ENCODE data around the gene INKA1. TPM values are rescaled to one million over a fixed set of nuclear protein-coding genes. Genes with fewer than 3 reads are reported as not detected.
A peak's percentile ranks its signal among the peaks of the same experiment; 100 is the strongest.

INKA1 gene
- total and polyA plus RNA-seq, 7 experiments from 2014 or later = 0.65 to 2.2 (median 1.6) TPM

GRCh38 chr3:49763981-49764380 is 39.1 kb upstream of the INKA1 start:
- Mint-ChIP-seq H3K27ac (no peak overlapping the region), H3K36me3 (peaks cover 0 to 13% (median 3%) of the 10 kb centered on the region in 5 donors), H3K27me3 (no peaks in the 10 kb centered on the region), H3K4me3 (no peak overlapping the region), H3K4me1 (peaks cover 4 to 37% (median 20%) of the 10 kb centered on the region in 7 donors), H3K9me3 (no peaks in the 10 kb centered on the region)
- Histone ChIP-seq H3K27ac (ENCODE audit: low read depth, low read length) (no peak overlapping the region), H3K27me3 (ENCODE audit: control insufficient read depth in 2 of 2, insufficient read depth in 2 of 2, low read length in 2 of 2) (no peaks in the 10 kb centered on the region), H3K4me1 (ENCODE audit: control insufficient read depth in 2 of 2, insufficient read depth in 2 of 2, low read length in 2 of 2) (no peaks in the 10 kb centered on the region), H3K36me3 (ENCODE audit: control insufficient read depth in 2 of 3, insufficient read depth in 3 of 3, low read length in 3 of 3) (no peaks in the 10 kb centered on the region), H3K4me3 (ENCODE audit: low read length) (no peak overlapping the region), H3K9me3 (ENCODE audit: control insufficient read depth in 2 of 3, low read length in 3 of 3) (no peaks in the 10 kb centered on the region)
- intact Hi-C loops (cut with micrococcal nuclease) = no loop called here
- POLR2A ChIA-PET = no interaction called here
- CTCF ChIA-PET = interaction anchor here (0.7 to 1.0 kb wide), 2 partner anchors 91 to 722 kb away, joined by 4 read pairs; no protein-coding TSS in a partner anchor
- no peak for ATAC-seq
- no peak for DNase-seq

DNA sequence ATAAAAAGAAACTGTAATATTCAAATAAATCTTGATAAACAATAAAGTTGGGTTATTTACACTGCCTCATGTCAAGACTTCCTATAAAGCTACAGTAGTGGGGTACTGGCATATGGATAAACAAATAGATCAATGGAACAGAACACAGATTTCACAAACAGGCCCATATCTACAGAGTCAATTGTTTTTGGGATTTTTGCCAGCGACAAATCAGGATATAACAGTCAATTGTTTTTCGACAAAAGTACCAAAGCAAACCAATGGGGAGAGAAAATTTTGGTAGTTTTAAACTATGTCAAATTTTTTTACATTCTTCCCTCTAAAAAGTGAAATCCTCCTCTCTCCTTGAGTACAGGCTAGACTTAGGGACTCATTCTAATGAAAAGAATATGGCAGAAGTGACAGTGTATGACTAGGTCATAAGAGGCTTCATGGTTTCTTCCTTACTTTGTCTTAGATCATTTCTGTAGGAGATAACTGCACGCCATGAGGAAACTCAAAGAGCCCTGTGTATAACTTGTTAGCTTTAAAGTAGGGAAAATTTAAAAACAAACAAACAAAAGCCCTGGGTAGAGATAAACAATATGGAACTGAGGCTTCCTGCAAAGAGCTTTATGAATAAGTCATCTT is 33.7 kb upstream of the INKA1 start:
- Histone ChIP-seq H3K27me3 (ENCODE audit: control insufficient read depth in 2 of 2, insufficient read depth in 2 of 2, low read length in 2 of 2) (no peaks in the 10 kb centered on the region), H3K9me3 (ENCODE audit: control insufficient read depth in 2 of 3, low read length in 3 of 3) (no peaks in the 10 kb centered on the region), H3K36me3 (ENCODE audit: control insufficient read depth in 2 of 3, insufficient read depth in 3 of 3, low read length in 3 of 3) (peaks cover 0 to 15% (median 0%) of the 10 kb centered on the region in 3 experiments), H3K4me1 (ENCODE audit: control insufficient read depth in 2 of 2, insufficient read depth in 2 of 2, low read length in 2 of 2) (peaks cover 0 to 5% of the 10 kb centered on the region in 2 donors), H3K4me3 (ENCODE audit: low read length) (no peak overlapping the region), H3K27ac (ENCODE audit: low read depth, low read length) (no peak overlapping the region)
- Mint-ChIP-seq H3K36me3 (peaks cover 3 to 14% (median 9%) of the 10 kb centered on the region in 5 donors), H3K27me3 (no peaks in the 10 kb centered on the region), H3K9me3 (no peaks in the 10 kb centered on the region), H3K27ac (peak overlapping the region in 1 of 9 donors; percentile 3), H3K4me1 (peaks cover 12 to 49% (median 36%) of the 10 kb centered on the region in 7 donors), H3K4me3 (peak overlapping the region in 1 of 10 donors; percentile 11)
- intact Hi-C loops (cut with micrococcal nuclease) = no loop called here
- DNase-seq = no peak
- ChIA-PET POLR2A (interaction anchor here (0.7 to 1.6 kb wide), 3 partner anchors 14 to 50 kb away, joined by 3 to 5 read pairs (median 5); partner anchors contain the start of gene AMIGO3), CTCF (interaction anchor here (0.6 kb wide), 1 partner anchor 66 kb away, joined by 3 read pairs; no protein-coding TSS in a partner anchor)
- ATAC-seq = no peak

GRCh38 chr3:49769926-49770325 is 33.1 kb upstream of the INKA1 start:
- H3K4me1 Mint-ChIP-seq = peaks cover 13 to 49% (median 36%) of the 10 kb centered on the region in 7 donors
- peaks cover 3 to 12% (median 7%) of the 10 kb centered on the region in 5 donors for H3K36me3 Mint-ChIP-seq
- H3K27ac Mint-ChIP-seq = peak overlapping the region in 2 of 9 donors; percentile 3 to 34
- ATAC-seq (no peak), DNase-seq (no peak)
- H3K4me3 ChIP-seq (ENCODE audit: low read length) = no peak overlapping the region
- H3K36me3 ChIP-seq (ENCODE audit: control insufficient read depth in 2 of 3, insufficient read depth in 3 of 3, low read length in 3 of 3) = peaks cover 0 to 15% (median 0%) of the 10 kb centered on the region in 3 experiments
- H3K27ac ChIP-seq (ENCODE audit: low read depth, low read length) = no peak overlapping the region
- H3K27me3 Mint-ChIP-seq = no peaks in the 10 kb centered on the region
- H3K4me3 Mint-ChIP-seq = peak overlapping the region in 2 of 10 donors; percentile 11 to 39
- intact Hi-C loops (cut with micrococcal nuclease) = no loop called here
- POLR2A ChIA-PET = interaction anchor here (1.0 to 1.6 kb wide), 2 partner anchors 14 to 51 kb away, joined by 5 read pairs; partner anchors contain the start of gene AMIGO3
- H3K9me3 ChIP-seq (ENCODE audit: control insufficient read depth in 2 of 3, low read length in 3 of 3) = no peaks in the 10 kb centered on the region
- CTCF ChIA-PET = no interaction called here
- no peaks in the 10 kb centered on the region for H3K27me3 ChIP-seq (ENCODE audit: control insufficient read depth in 2 of 2, insufficient read depth in 2 of 2, low read length in 2 of 2)
- H3K4me1 ChIP-seq (ENCODE audit: control insufficient read depth in 2 of 2, insufficient read depth in 2 of 2, low read length in 2 of 2) = peaks cover 0 to 5% of the 10 kb centered on the region in 2 donors
- H3K9me3 Mint-ChIP-seq = no peaks in the 10 kb centered on the region

GRCh38 chr3:49771340-49771938 is 31.6 kb upstream of the INKA1 start:
- no peak overlapping the region for H3K27ac Mint-ChIP-seq
- H3K4me3 Mint-ChIP-seq = no peak overlapping the region
- Histone ChIP-seq H3K4me3 (ENCODE audit: low read length) (no peak overlapping the region), H3K9me3 (ENCODE audit: control insufficient read depth in 2 of 3, low read length in 3 of 3) (no peaks in the 10 kb centered on the region), H3K27ac (ENCODE audit: low read depth, low read length) (no peak overlapping the region), H3K36me3 (ENCODE audit: control insufficient read depth in 2 of 3, insufficient read depth in 3 of 3, low read length in 3 of 3) (peaks cover 0 to 15% (median 0%) of the 10 kb centered on the region in 3 experiments), H3K4me1 (ENCODE audit: control insufficient read depth in 2 of 2, insufficient read depth in 2 of 2, low read length in 2 of 2) (peaks cover 0 to 9% of the 10 kb centered on the region in 2 donors), H3K27me3 (ENCODE audit: control insufficient read depth in 2 of 2, insufficient read depth in 2 of 2, low read length in 2 of 2) (no peaks in the 10 kb centered on the region)
- no peaks in the 10 kb centered on the region for H3K27me3 Mint-ChIP-seq
- no peak for ATAC-seq
- no peaks in the 10 kb centered on the region for H3K9me3 Mint-ChIP-seq
- DNase-seq = no peak
- intact Hi-C loops (cut with micrococcal nuclease) = no loop called here
- CTCF ChIA-PET = interaction anchor here (0.6 to 0.7 kb wide), 4 partner anchors 68 to 299 kb away, joined by 3 read pairs; no protein-coding TSS in a partner anchor
- H3K36me3 Mint-ChIP-seq = peaks cover 3 to 15% (median 8%) of the 10 kb centered on the region in 5 donors
- POLR2A ChIA-PET = interaction anchor here (1.1 kb wide), 1 partner anchor 32 kb away, joined by 3 read pairs; no protein-coding TSS in a partner anchor
- peaks cover 11 to 58% (median 43%) of the 10 kb centered on the region in 7 donors for H3K4me1 Mint-ChIP-seq

DNA sequence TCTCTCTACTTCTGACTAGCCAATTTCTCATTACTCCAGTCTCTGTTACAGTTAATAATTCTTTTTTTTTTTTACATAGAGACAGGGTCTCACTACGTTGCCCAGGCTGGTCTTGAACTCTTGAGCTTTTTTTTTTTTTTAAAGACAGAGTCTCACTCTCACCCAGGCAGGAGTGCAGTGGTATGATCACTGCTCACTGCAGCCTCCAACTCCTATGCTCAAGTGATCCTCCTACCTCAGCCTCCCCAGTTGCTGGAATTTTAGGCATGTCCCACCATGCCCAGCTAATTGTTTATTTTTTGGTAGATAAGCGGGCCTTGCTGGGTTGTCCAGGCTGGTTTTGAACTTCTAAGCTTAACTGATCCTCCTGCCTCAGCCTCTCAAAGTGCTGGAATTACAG is 30.4 kb upstream of the INKA1 start:
- Histone ChIP-seq H3K4me1 (ENCODE audit: control insufficient read depth in 2 of 2, insufficient read depth in 2 of 2, low read length in 2 of 2) (peaks cover 0 to 9% of the 10 kb centered on the region in 2 donors), H3K9me3 (ENCODE audit: control insufficient read depth in 2 of 3, low read length in 3 of 3) (no peaks in the 10 kb centered on the region), H3K36me3 (ENCODE audit: control insufficient read depth in 2 of 3, insufficient read depth in 3 of 3, low read length in 3 of 3) (peaks cover 0 to 22% (median 0%) of the 10 kb centered on the region in 3 experiments), H3K4me3 (ENCODE audit: low read length) (no peak overlapping the region), H3K27ac (ENCODE audit: low read depth, low read length) (no peak overlapping the region), H3K27me3 (ENCODE audit: control insufficient read depth in 2 of 2, insufficient read depth in 2 of 2, low read length in 2 of 2) (no peaks in the 10 kb centered on the region)
- Mint-ChIP-seq H3K9me3 (no peaks in the 10 kb centered on the region), H3K27ac (no peak overlapping the region), H3K36me3 (peaks cover 3 to 20% (median 8%) of the 10 kb centered on the region in 5 donors), H3K27me3 (no peaks in the 10 kb centered on the region), H3K4me1 (peaks cover 11 to 56% (median 48%) of the 10 kb centered on the region in 7 donors), H3K4me3 (no peak overlapping the region)
- intact Hi-C loops (cut with micrococcal nuclease) = no loop called here
- DNase-seq (no peak), ATAC-seq (no peak)
- POLR2A ChIA-PET = interaction anchor here (0.6 to 1.1 kb wide), 3 partner anchors 17 to 202 kb away, joined by 3 to 4 read pairs (median 3); partner anchors contain the start of gene INKA1
- CTCF ChIA-PET = no interaction called here

DNA sequence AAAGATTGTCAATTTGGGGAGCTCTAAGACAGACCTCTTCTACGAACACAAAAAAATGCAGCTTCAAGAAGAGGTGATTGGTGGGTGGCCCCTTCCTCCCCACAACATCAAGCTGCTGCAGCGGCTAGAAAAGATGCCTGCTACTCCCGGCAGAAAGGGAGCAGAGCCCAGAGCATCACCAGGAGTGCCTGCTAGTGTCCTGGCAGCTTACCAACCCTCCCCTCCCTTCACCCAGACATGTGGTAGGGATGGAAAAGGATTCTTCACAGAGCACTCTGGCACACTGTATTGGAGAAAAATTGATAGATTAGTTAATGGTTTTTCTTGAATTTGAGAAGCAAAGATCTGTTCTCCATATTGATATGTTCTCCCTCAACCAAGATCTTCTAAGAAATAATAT is 27.5 kb upstream of the INKA1 start:
- Mint-ChIP-seq H3K27ac (no peak overlapping the region), H3K9me3 (no peaks in the 10 kb centered on the region), H3K36me3 (peaks cover 0 to 20% (median 10%) of the 10 kb centered on the region in 5 donors), H3K27me3 (no peaks in the 10 kb centered on the region), H3K4me3 (no peak overlapping the region), H3K4me1 (peaks cover 15 to 58% (median 48%) of the 10 kb centered on the region in 7 donors)
- ATAC-seq = no peak
- H3K4me1 ChIP-seq (ENCODE audit: control insufficient read depth in 2 of 2, insufficient read depth in 2 of 2, low read length in 2 of 2) = peaks cover 7 to 10% of the 10 kb centered on the region in 2 donors
- no peak overlapping the region for H3K4me3 ChIP-seq (ENCODE audit: low read length)
- H3K9me3 ChIP-seq (ENCODE audit: control insufficient read depth in 2 of 3, low read length in 3 of 3) = no peaks in the 10 kb centered on the region
- no peaks in the 10 kb centered on the region for H3K27me3 ChIP-seq (ENCODE audit: control insufficient read depth in 2 of 2, insufficient read depth in 2 of 2, low read length in 2 of 2)
- DNase-seq = no peak
- intact Hi-C loops (cut with micrococcal nuclease) = no loop called here
- ChIA-PET POLR2A (interaction anchor here (2.5 kb wide), 1 partner anchor 11 kb away, joined by 9 read pairs; the partner anchor contains the start of gene IP6K1), CTCF (no interaction called here)
- H3K27ac ChIP-seq (ENCODE audit: low read depth, low read length) = no peak overlapping the region
- H3K36me3 ChIP-seq (ENCODE audit: control insufficient read depth in 2 of 3, insufficient read depth in 3 of 3, low read length in 3 of 3) = peaks cover 0 to 8% (median 0%) of the 10 kb centered on the region in 3 experiments
